Stimulated activated CD8-positive, alpha-beta memory T cell treated with anti-CD3 and anti-CD28 coated beads, Interleukin-4, amount 100 ng/mL, for 1 hour (primary cell): Measurements from ENCODE around the gene SNX20.

Source experiments
- DNase-seq, 2 donors: peaks; one replicate each; pipeline ENCODE4 v3.0.0-alpha.2; 2020; ENCODE audit warnings: low read depth in 2 of 2, low spot score in 1 of 2

SNX20 gene, protein sequence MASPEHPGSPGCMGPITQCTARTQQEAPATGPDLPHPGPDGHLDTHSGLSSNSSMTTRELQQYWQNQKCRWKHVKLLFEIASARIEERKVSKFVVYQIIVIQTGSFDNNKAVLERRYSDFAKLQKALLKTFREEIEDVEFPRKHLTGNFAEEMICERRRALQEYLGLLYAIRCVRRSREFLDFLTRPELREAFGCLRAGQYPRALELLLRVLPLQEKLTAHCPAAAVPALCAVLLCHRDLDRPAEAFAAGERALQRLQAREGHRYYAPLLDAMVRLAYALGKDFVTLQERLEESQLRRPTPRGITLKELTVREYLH

DNA sequence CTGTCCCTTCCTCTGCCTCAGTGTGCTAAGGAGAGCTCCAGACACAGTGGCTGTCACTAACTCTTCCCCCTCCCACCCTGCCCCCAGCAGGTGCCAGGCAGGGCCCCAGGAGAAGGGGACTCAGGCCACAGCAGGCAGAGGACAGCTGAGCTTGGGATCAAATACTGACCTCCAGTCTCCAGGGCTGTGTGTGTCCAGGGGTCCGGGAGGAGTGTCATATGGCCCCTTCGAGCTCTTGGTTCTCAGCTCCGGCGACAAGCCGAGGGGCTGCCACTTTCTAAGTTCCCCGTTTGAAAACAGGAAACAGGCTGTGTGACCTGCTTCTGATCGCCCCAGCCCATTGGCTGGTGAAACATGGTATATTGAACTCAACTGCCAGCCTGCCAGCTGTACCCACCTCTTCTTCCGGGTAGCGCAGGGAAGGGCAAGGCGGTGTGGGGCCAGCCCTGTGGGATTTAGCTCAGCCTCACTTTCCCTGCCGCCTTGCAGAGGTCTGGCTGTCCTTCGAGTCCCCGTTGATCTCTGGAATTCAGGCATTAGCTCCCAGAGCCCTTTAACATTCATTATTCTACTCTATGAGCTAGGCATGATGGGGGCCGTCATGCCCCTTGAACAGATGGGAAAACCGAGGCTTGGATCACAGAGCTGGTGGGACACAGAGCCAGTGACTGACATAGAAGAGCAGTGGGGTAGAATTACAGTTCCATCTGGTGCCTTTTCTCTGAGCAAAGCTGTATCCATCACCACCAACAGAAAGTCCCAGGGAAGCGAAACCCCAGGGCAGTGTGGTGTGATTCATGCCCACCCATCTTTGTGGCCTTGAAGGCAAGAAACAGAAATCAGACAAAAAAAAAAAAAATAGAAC, at the start of gene SNX20:
SNX20 (minus strand) TSS at position 292 of the 865 bp plus-strand sequence. CDS start 3,786 bp downstream, outside the sequence.
- DNase-seq = peak; percentile 40 to 47

- DNase-seq = no peak
Measured at GRCh38 chr16:50724306-50724705, 43.2 kb upstream of the SNX20 start.

- DNase-seq = no peak
Measured at GRCh38 chr16:50722960-50723359, 41.8 kb upstream of the SNX20 start.

- DNase-seq = no peak
Measured at GRCh38 chr16:50722405-50722737, 41.3 kb upstream of the SNX20 start.

DNA sequence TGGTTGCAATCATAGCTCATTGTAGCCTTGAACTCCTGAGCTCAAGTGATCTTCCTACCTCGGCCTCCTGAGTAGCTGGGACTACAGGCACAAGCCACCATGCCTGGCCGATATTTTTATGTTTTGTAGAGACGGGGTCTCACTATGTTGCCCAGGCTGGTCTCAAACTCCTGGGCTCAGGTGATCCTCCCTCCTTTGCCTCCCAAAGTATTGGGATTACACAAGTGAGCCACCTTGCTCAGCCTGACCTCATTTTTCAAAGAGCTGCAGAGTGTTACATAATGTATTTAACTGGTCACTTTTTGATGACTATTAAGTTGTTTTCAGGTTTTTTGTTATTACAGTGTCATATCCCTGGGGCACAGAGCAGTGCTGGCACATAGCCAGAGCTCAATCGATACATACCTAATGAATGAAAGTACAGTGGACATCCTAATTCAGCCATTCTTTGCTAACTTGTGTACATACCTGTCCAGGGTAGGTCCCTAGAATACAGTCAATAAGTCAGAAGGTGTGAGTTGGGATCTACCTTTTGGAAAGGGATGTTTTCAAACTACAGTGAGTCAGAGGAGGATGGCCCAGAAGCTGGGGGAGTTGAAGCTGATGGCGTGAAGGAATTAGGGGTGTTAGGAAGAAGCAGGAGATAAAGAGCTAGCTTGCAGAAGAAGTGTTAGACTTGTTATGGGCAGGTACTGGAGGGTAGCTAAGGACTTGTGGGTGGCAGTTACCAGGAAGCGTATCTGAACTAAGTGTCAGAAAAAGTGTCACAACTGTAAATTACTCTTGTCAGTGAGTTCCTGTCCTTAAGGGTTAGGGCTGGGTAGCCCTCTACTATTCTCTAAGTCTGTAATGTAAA, 40.7 kb upstream of the SNX20 start:
- DNase-seq = no peak

DNA sequence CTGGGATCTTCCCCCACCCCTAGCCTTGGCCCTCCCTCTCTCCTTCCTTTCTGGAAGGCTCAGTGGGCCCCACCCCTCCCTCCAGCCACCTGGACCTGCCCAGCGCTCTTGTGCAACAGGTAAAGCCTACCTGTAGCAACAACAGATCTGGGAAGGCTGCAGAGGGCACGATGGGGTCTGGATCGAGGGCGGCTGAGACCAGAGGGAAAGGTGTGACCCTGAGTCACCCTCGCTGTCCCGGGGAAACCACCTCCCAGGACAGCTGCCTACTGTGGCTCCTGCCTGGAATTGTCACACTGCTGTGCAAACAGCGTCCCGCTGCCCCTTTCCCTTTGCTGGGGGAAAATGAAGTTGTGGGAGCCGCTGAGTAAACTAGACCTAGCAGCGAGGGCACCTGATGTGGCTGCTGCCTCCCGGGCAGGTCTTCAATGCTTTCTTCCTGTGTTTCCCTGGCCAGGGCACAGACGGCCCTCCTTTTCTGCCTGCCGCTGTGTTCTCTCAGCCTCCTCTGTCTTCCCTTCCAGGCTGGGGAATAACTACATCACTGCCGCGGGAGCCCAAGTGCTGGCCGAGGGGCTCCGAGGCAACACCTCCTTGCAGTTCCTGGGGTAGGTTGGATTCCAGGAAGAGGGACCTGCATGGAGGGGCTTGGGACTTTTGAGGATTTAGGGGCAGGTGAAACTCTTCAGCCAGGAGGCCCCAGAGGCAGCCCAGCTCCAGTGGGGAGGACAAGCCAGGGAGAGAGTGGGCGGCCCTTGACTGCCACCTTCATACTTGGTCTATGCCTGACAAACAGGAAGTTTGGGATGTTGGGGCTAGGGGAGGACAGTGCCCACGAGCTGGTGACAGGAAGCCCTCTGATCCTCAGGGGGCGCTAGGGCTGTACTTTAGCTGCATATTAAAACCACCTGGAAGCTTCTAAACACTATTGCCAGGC, 38.6 kb upstream of the SNX20 start:
- DNase-seq = no peak

GRCh38 chr16:50718761-50719400, 37.8 kb upstream of the SNX20 start:
- DNase-seq = no peak

DNA sequence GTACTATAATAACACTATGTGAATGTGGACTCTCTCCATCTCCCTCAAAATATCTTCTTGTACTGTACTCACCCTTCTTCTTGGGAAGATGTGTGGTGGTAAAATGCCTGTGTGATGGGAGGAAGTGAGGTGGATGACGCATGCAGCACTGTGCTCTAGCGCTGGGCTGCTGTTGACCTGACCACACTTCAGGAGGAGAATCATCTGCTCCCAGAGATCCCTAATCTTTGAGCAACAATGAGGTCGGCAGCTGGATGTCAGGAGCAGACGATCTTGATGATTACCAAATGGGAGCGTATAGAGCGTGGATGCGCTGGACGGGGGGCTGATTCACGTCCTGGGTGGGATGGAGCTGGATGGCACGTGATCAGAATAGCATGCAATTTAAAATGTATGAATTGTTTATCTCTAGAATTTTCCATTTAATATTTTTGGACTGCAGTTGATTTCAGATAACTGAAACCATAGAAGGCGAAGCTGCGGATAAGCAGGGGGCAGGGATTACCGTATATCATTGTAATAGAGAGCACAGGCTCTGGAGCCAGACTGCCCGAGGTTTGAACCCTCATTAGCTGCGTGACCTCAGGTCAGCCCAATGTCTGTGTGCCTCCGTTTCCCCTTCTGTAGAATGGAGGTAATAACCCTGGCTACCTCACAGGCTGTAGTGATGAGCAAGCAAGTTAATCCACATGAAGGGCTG, 37.1 kb upstream of the SNX20 start:
- no peak for DNase-seq

- DNase-seq = no peak
Measured at GRCh38 chr16:50717494-50717893, 36.4 kb upstream of the SNX20 start.

GRCh38 chr16:50717091-50717490, 36.0 kb upstream of the SNX20 start:
- DNase-seq = no peak

DNA sequence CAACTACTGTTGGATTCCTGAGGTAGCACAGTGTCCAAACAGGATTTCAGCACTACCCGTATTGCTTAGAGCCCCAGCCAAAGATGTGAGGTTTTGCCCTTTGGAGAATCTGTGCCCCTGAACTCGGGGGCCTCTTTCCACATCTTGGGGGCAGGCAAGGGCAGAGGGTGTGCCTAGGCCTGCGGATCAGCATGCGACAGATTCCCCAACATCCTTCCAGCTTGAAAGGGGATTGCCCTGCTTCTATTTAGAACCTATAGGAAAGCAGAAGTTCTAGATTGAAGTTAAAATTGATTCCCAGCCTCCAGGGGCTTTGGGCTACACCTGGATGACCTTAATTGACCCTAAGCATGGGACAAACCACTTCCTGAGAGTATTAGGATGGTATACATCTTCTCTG, 31.8 kb upstream of the SNX20 start:
- DNase-seq = no peak

GRCh38 chr16:50712560-50712898, 31.4 kb upstream of the SNX20 start:
- DNase-seq = no peak

DNA sequence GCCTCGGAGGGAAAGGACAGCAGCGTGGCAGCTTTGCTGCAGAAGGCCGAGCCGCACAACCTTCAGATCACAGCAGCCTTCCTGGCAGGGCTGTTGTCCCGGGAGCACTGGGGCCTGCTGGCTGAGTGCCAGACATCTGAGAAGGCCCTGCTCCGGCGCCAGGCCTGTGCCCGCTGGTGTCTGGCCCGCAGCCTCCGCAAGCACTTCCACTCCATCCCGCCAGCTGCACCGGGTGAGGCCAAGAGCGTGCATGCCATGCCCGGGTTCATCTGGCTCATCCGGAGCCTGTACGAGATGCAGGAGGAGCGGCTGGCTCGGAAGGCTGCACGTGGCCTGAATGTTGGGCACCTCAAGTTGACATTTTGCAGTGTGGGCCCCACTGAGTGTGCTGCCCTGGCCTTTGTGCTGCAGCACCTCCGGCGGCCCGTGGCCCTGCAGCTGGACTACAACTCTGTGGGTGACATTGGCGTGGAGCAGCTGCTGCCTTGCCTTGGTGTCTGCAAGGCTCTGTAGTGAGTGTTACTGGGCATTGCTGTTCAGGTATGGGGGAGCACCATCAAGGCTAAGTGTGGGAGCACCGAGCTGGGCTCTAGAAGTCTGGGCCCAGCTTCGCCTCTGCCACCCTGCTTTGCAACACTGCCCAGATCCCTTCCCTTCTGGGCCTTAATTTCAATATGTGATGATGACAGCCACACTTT, 30.9 kb upstream of the SNX20 start:
- no peak for DNase-seq

GRCh38 chr16:50711040-50711439, 29.9 kb upstream of the SNX20 start:
- no peak for DNase-seq

- DNase-seq = no peak
Measured at GRCh38 chr16:50709980-50710379, 28.9 kb upstream of the SNX20 start.

DNA sequence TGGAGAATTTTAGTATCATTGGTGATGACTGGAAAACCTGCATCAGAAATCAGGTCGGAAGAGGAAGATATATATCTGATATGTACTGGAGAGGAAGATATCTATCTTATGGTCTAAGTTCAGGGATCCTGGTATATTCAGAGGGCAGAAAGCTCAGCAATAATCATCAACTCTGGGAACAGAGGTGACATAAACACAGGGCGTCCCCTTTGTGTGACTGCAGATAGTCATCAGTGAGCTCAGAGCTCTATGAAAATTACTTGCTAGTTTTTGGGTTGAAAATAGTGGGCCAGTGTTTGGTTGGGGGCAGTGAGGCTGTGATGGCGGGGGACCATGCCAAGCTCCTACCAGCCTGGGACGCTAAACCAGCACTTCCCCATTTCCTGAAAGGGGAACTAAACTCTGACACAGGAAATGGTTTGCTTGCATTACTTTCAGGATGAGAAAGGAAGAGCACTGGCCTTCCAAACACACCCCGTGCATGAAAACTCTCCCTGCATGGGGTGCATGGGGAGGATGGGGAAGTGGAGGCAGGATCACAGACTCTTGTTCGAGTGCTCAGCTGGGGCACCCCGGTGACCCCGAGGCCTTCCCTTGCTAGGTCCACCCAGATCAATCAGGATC, 28.1 kb upstream of the SNX20 start:
- DNase-seq = no peak

DNA sequence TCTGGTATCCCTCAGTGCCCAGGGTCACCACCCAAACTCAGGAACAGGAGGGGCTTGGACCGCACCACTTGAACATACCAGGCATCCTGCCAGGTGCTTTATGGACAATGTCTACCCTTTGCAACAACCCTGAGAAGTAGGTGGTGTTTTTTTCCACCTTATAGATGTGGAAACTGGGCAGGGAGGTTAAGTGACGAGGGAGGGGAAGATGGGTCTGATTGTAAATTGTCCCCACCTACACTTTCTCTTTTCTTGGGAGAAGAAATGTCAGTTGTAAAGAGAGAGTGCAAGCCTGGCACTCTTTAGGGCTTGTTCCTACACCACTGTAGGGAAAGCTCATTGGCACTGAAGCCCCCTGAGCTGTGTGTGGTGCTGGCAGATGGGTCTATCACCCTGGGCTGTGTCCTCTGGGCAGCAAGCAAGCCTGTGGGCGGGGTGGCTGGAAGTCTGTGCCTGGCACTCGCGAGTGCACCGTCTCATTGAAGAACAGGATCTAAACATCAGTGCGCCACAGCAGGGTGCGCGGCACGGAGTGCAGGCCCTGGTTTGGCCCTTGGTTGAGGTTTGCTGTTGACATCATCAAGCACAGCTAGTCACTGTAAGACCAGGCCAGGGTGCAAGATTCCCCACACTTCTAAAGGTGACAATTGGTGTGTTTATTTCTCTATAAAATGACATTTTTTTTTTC, 27.4 kb upstream of the SNX20 start:
- DNase-seq = no peak

- DNase-seq = no peak
Measured at GRCh38 chr16:50706250-50706649, 25.1 kb upstream of the SNX20 start.
